ENCODE results near the gene AFAP1.

- TF ChIP-seq SUZ12 (IDR thresholded peaks at IDR 0.05; ENCODE audit: extremely low read depth, insufficient read depth, insufficient read length) (no peak), ZNF274 (IDR thresholded peaks at IDR 0.05; ENCODE audit: low read depth, low read length) (no peak)
Observed at GRCh38 chr4:7733801-7734650, 205.6 kb downstream of the AFAP1 start.
